ENCODE measurements around the gene TM6SF1.

- TF ChIP-seq CTCF (IDR thresholded peaks at IDR 0.05; ENCODE audit: low read length) = no peak
- TF ChIP-seq EZH2 (IDR thresholded peaks at IDR 0.05; ENCODE audit: borderline replicate concordance, low read length) = no peak
Measured at GRCh38 chr15:83164771-83165404, 57.4 kb downstream of the TM6SF1 start.
